H1 (cell line): ENCODE measurements around the gene BLMH. TPM values are rescaled to one million over a fixed set of nuclear protein-coding genes. Genes with fewer than 3 reads are reported as not detected.

Experiments used
- CTCF ChIA-PET: fragments of 300-600 bp; sonication (Branson Sonifier 250); formaldehyde crosslinking; loops from one replicate; lab custom pipeline; 2021; ENCODE audit not compliant: partially characterized antibody; lab: Charles Lee
- POLR2A ChIA-PET: fragments of 300-600 bp; sonication (Branson Sonifier 250); formaldehyde crosslinking; loops from one replicate; lab custom pipeline; 2021; ENCODE audit warnings: inconsistent platforms; ENCODE audit not compliant: partially characterized antibody; lab: Charles Lee
- DNase-seq, 2 experiments: peaks; one replicate each; pipeline versions ENCODE4 v3.0.0 to v3.0.0-alpha.2; 2010 to 2022; ENCODE audit warnings: low spot score in 2 of 2, low read depth in 1 of 2, mixed read lengths in 1 of 2
- FAIRE-seq: peaks from 2 replicates; lab custom pipeline; 2011; peaks lifted over from hg19 to GRCh38; lab: Jason Lieb, UNC
- H2AFZ ChIP-seq: 2 replicates; pipeline ENCODE4 v1.8.1; 2012; ENCODE audit warnings: low read length, inconsistent platforms
- H2AK5ac ChIP-seq: 2 replicates; pipeline ENCODE4 v1.6.1; 2013; ENCODE audit warnings: low read depth, low read length
- H2BK120ac ChIP-seq: replicated peaks from 2 replicates; pipeline ENCODE3; 2013; ENCODE audit warnings: low read depth, low read length, inconsistent platforms
- H2BK12ac ChIP-seq: 2 replicates; pipeline ENCODE4 v1.6.1; 2013; ENCODE audit warnings: low read depth, low read length
- H2BK15ac ChIP-seq: 2 replicates; pipeline ENCODE4 v1.6.1; 2013; ENCODE audit warnings: low read length
- H2BK20ac ChIP-seq: 2 replicates; pipeline ENCODE4 v1.6.1; 2013; ENCODE audit warnings: low read length
- H2BK5ac ChIP-seq: 2 replicates; pipeline ENCODE4 v1.6.1; 2013; ENCODE audit warnings: low read depth, low read length
- H3K14ac ChIP-seq: 2 replicates; pipeline ENCODE4 v1.6.1; 2013; ENCODE audit warnings: inconsistent platforms; ENCODE audit not compliant: insufficient read length
- H3K18ac ChIP-seq: 2 replicates; pipeline ENCODE4 v1.6.1; 2013; ENCODE audit warnings: low read length; ENCODE audit errors: extremely low read depth
- H3K23ac ChIP-seq: 2 replicates; pipeline ENCODE4 v1.6.1; 2013; ENCODE audit warnings: inconsistent platforms; ENCODE audit not compliant: insufficient read length
- H3K23me2 ChIP-seq: 2 replicates; pipeline ENCODE4 v1.6.1; 2013; ENCODE audit warnings: low read depth, low read length
- H3K27ac ChIP-seq: 2 replicates; pipeline ENCODE4 v1.6.1; 2011; ENCODE audit warnings: low read depth, low read length, inconsistent platforms
- H3K27me3 ChIP-seq, 4 experiments: replicated peaks in 1 of 4; 1 replicate in 1 of 4; 2 replicates in 3 of 4; pipeline versions ENCODE4 v1.6.1 to v1.8.1; 2011 to 2013; ENCODE audit warnings: low read length in 3 of 4, mild to moderate bottlenecking in 3 of 4, inconsistent platforms in 2 of 4, mixed read lengths in 2 of 4, moderate library complexity in 1 of 4; ENCODE audit not compliant: control insufficient read depth in 3 of 4, insufficient read depth in 3 of 4; ENCODE audit errors: extremely low read depth in 1 of 4
- H3K36me3 ChIP-seq, 4 experiments: 2 replicates each; pipeline versions ENCODE4 v1.6.1 to v1.8.1; 2011 to 2013; ENCODE audit warnings: mild to moderate bottlenecking in 4 of 4, low read length in 3 of 4, moderate library complexity in 2 of 4, control low read depth in 1 of 4, inconsistent platforms in 1 of 4; ENCODE audit not compliant: insufficient read depth in 4 of 4, control insufficient read depth in 2 of 4
- H3K4ac ChIP-seq: replicated peaks from 2 replicates; pipeline ENCODE3; 2013; ENCODE audit warnings: low read length, low read depth, mixed read lengths, inconsistent platforms; ENCODE audit not compliant: insufficient read length
- H3K4me1 ChIP-seq, 4 experiments: replicated peaks in 1 of 4; 1 replicate in 1 of 4; 2 replicates in 3 of 4; pipeline versions ENCODE4 v1.6.1 to v1.8.1; 2011 to 2013; ENCODE audit warnings: low read length in 3 of 4, inconsistent platforms in 2 of 4, mixed read lengths in 1 of 4; ENCODE audit not compliant: insufficient read depth in 4 of 4, control insufficient read depth in 3 of 4
- H3K4me2 ChIP-seq, 2 experiments: 2 replicates each; pipeline versions ENCODE4 v1.6.1 to v1.8.1; 2011 to 2013; ENCODE audit warnings: low read depth in 2 of 2, low read length in 2 of 2, control low read depth in 1 of 2, inconsistent platforms in 1 of 2, mild to moderate bottlenecking in 1 of 2; ENCODE audit not compliant: insufficient read depth in 1 of 2
- H3K4me3 ChIP-seq, 4 experiments: fragments of 200-600, 300-600 bp in 1 of 4; sonication (generic), shearing (Covaris generic), sonication (Bioruptor Twin) in 1 of 4; 2 replicates each; pipeline versions ENCODE4 v1.5.1 to v1.8.1; 2011 to 2016; ENCODE audit warnings: low read length in 4 of 4, low read depth in 3 of 4, control low read depth in 2 of 4, inconsistent platforms in 2 of 4, mild to moderate bottlenecking in 2 of 4, mixed read lengths in 1 of 4, moderate library complexity in 1 of 4; ENCODE audit not compliant: insufficient read depth in 2 of 4; ENCODE audit errors: extremely low read depth in 1 of 4
- H3K56ac ChIP-seq: replicated peaks from 2 replicates; pipeline ENCODE3; 2013; ENCODE audit warnings: low read depth, mild to moderate bottlenecking, mixed read lengths, low read length, inconsistent platforms; ENCODE audit not compliant: insufficient read length
- H3K79me1 ChIP-seq: 2 replicates; pipeline ENCODE4 v1.6.1; 2013; ENCODE audit warnings: low read depth, low read length, control low read depth
- H3K79me2 ChIP-seq, 2 experiments: 2 replicates each; pipeline versions ENCODE4 v1.6.1 to v1.8.1; 2012 to 2013; ENCODE audit warnings: low read length in 2 of 2, mild to moderate bottlenecking in 2 of 2, inconsistent platforms in 1 of 2; ENCODE audit not compliant: insufficient read depth in 2 of 2, control insufficient read depth in 1 of 2
- H3K9ac ChIP-seq, 4 experiments: replicated peaks in 1 of 4; 1 replicate in 1 of 4; 2 replicates in 3 of 4; pipeline versions ENCODE4 v1.6.1 to v1.8.1; 2011 to 2013; ENCODE audit warnings: low read depth in 3 of 4, low read length in 3 of 4, control low read depth in 2 of 4, mild to moderate bottlenecking in 2 of 4, moderate library complexity in 2 of 4, inconsistent platforms in 1 of 4; ENCODE audit errors: extremely low read depth in 1 of 4
- H3K9me3 ChIP-seq, 2 experiments: 2 replicates each; pipeline versions ENCODE4 v1.6.1 to v1.8.1; 2012 to 2013; ENCODE audit warnings: mild to moderate bottlenecking in 2 of 2, moderate library complexity in 2 of 2, control low read depth in 1 of 2, inconsistent platforms in 1 of 2, low read depth in 1 of 2, low read length in 1 of 2, mixed read lengths in 1 of 2; ENCODE audit not compliant: insufficient read depth in 2 of 2
- H4K20me1 ChIP-seq, 2 experiments: replicated peaks in 1 of 2; 2 replicates each; pipeline versions ENCODE3 to v1.8.1; 2011 to 2013; ENCODE audit warnings: inconsistent platforms in 2 of 2, low read length in 2 of 2, mild to moderate bottlenecking in 1 of 2; ENCODE audit not compliant: insufficient read depth in 2 of 2, control insufficient read depth in 1 of 2
- H4K5ac ChIP-seq: 2 replicates; pipeline ENCODE4 v1.6.1; 2013; ENCODE audit warnings: low read length, low read depth, mixed read lengths, inconsistent platforms; ENCODE audit not compliant: insufficient read length
- H4K8ac ChIP-seq: 2 replicates; pipeline ENCODE4 v1.8.0; 2013; ENCODE audit warnings: mild to moderate bottlenecking, moderate library complexity, low read length, inconsistent platforms; ENCODE audit not compliant: insufficient read depth; ENCODE audit errors: extremely low read depth
- H4K91ac ChIP-seq: replicated peaks from 2 replicates; pipeline ENCODE3; 2013; ENCODE audit warnings: low read length, mixed read lengths, inconsistent platforms; ENCODE audit not compliant: insufficient read length
- BACH1 ChIP-seq: IDR thresholded peaks from 2 replicates; pipeline ENCODE4 v1.6.1; 2012; ENCODE audit warnings: low read length, improper control_type of control experiment
- BCL11A ChIP-seq, 2 experiments: IDR thresholded peaks; one replicate each; pipeline ENCODE4 v1.6.1; 2011; ENCODE audit warnings: low read depth in 2 of 2, low read length in 2 of 2, mild to moderate bottlenecking in 2 of 2
- CBX8 ChIP-seq: fragments of 300-800, 300-1000 bp; sonication (generic); IDR thresholded peaks from 2 replicates; pipeline ENCODE4 v1.7.1; 2016; ENCODE audit warnings: low read depth, low read length, borderline replicate concordance
- CEBPB ChIP-seq: IDR thresholded peaks from 2 replicates; pipeline ENCODE4 v1.6.1; 2012; ENCODE audit warnings: low read depth, low read length
- EGR1 ChIP-seq: IDR thresholded peaks from 2 replicates; pipeline ENCODE4 v1.6.1; 2011; ENCODE audit warnings: low read depth, low read length, borderline replicate concordance
- GTF2F1 ChIP-seq: IDR thresholded peaks from 2 replicates; pipeline ENCODE4 v1.6.1; 2012; ENCODE audit warnings: low read depth, low read length, improper control_type of control experiment, borderline replicate concordance
- HDAC2 ChIP-seq, 2 experiments: fragments of 300-600 bp in 1 of 2; sonication (generic) in 1 of 2; IDR thresholded peaks; 2 replicates each; pipeline ENCODE4 v1.6.1; 2011 to 2012; ENCODE audit warnings: low read depth in 2 of 2, low read length in 2 of 2, mild to moderate bottlenecking in 2 of 2, moderate library complexity in 2 of 2, borderline replicate concordance in 1 of 2, inconsistent platforms in 1 of 2
- JUN ChIP-seq: IDR thresholded peaks from 2 replicates; pipeline ENCODE4 v1.6.1; 2011; ENCODE audit warnings: low read depth, mild to moderate bottlenecking, improper control_type of control experiment, low read length
- RAD21 ChIP-seq, 2 experiments: IDR thresholded peaks in 1 of 2; conservative IDR thresholded peaks in 1 of 2; 2 replicates each; pipeline ENCODE4 v1.6.1; 2011; ENCODE audit warnings: low read depth in 2 of 2, low read length in 2 of 2, improper control_type of control experiment in 1 of 2, inconsistent platforms in 1 of 2, mild to moderate bottlenecking in 1 of 2, moderate library complexity in 1 of 2
- polyA plus RNA-seq, 7 experiments: library from polyadenylated mRNA; depleted of rRNA in 3 of 7; stranded (reverse) in 5 of 7; unstranded in 2 of 7; fragments of >200 nt in 5 of 7; fragments of 200-250 nt in 2 of 7; gene quantifications; 1 replicate in 5 of 7; 2 replicates in 1 of 7; 4 replicates in 1 of 7; pipeline versions ENCODE4 v1.2.1 to v1.2.3, GENCODE V29; 2011 to 2013; ENCODE audit warnings: missing spikeins in 2 of 7, mixed read lengths in 2 of 7
- total RNA-seq: library from RNA; stranded (reverse); fragmentation: NEBNext Ultra II Directional; extraction: Animal tissue kit (Norgen Biotek cat#: 25700); gene quantifications from 2 replicates; pipeline ENCODE4 v1.2.1, GENCODE V29; 2021
- TF ChIP-seq, protein P1 (sequence below): IDR thresholded peaks from 2 replicates; pipeline ENCODE4 v1.6.1; 2012; ENCODE audit warnings: inconsistent platforms

BLMH gene
- total and polyA plus RNA-seq, 2 of the 8 experiments (the other 6 are each of a cell fraction or from before 2014, with no cell fraction given) = 18.2 to 74.3 TPM

DNA sequence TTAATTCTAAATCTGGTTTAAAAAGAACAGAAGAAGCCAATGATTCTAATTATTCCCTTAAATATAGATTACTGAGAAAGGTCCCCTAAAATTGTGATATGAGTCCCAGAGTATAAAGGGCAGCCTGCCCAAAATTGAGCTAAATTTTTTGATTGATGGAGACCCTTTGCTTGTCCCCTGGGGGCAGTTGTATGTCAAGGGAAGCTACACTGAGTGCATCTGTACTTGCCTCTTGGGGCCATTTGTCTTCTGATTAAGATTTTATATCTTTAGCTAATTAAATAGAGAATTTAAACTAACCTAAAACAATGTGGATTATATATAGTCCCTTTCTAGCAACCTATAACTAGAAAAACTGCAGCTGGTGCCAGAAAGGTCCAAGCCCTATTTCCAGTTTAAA is 12.6 kb downstream of the BLMH start:
- Histone ChIP-seq H2BK5ac (no peak overlapping the region), H3K9me3 (no peaks in the 10 kb centered on the region), H2BK12ac (no peak overlapping the region), H3K56ac (no peak overlapping the region), H4K5ac (no peak overlapping the region), H3K18ac (no peak overlapping the region), H3K79me2 (no peaks in the 10 kb centered on the region), H3K4ac (no peak overlapping the region), H2BK20ac (no peak overlapping the region), H3K9ac (no peak overlapping the region), H2AK5ac (no peak overlapping the region), H4K20me1 (peaks cover 0 to 2% of the 10 kb centered on the region in 2 experiments), H3K14ac (no peak overlapping the region), H3K27me3 (no peaks in the 10 kb centered on the region), H2BK15ac (no peak overlapping the region), H4K91ac (no peak overlapping the region), H4K8ac (no peak overlapping the region), H3K36me3 (peaks cover 2 to 32% (median 3%) of the 10 kb centered on the region in 4 experiments; a peak in 7 of 8 replicates), H3K79me1 (no peaks in the 10 kb centered on the region), H3K23me2 (no peaks in the 10 kb centered on the region), H3K4me1 (no peaks in the 10 kb centered on the region), H3K27ac (no peak overlapping the region), H2AFZ (no peak overlapping the region), H3K23ac (no peak overlapping the region), H3K4me3 (no peak overlapping the region), H3K4me2 (no peak overlapping the region), H2BK120ac (no peak overlapping the region)
- FAIRE-seq (no peak), DNase-seq (no peak)
- POLR2A ChIA-PET = interaction anchor here (0.7 kb wide), 1 partner anchor 13 kb away, joined by 3 read pairs; no protein-coding TSS in a partner anchor
- CTCF ChIA-PET = interaction anchor here (0.7 to 1.5 kb wide), 7 partner anchors 10 to 174 kb away, joined by 3 to 9 read pairs (median 3); no protein-coding TSS in a partner anchor
- TF ChIP-seq, protein P1, sequence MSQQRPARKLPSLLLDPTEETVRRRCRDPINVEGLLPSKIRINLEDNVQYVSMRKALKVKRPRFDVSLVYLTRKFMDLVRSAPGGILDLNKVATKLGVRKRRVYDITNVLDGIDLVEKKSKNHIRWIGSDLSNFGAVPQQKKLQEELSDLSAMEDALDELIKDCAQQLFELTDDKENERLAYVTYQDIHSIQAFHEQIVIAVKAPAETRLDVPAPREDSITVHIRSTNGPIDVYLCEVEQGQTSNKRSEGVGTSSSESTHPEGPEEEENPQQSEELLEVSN = no peak
- TF ChIP-seq BCL11A (IDR thresholded peaks at IDR 0.05; ENCODE audit: low read depth in 2 of 2, low read length in 2 of 2) (no peak), CEBPB (no peak), GTF2F1 (no peak), HDAC2 (IDR thresholded peaks at IDR 0.05; ENCODE audit: borderline replicate concordance in 1 of 2, low read depth in 2 of 2, low read length in 2 of 2) (no peak), BACH1 (no peak), RAD21 (IDR thresholded peaks at IDR 0.05 in 1 of 2, conservative IDR thresholded peaks at IDR 0.05 in 1 of 2; ENCODE audit: low read depth in 2 of 2, low read length in 2 of 2) (no peak), JUN (no peak), EGR1 (no peak), CBX8 (no peak)
